HG03064 (cell line): ENCODE data around the gene USP31.
"Not testable (repeated sequence)": the region's sequence is repeated elsewhere in the genome, so short reads cannot be mapped to it uniquely, and the experiment has no call there.

ENCODE experiments used
- ATAC-seq: cut with Tn5 transposase; IDR thresholded peaks from one replicate; pipeline ENCODE4 v1.9.1; 2021; ENCODE audit warnings: low read depth; ENCODE audit not compliant: unreplicated experiment

Gene USP31

GRCh38 chr16:23160574-23160973 is 11.3 kb upstream of the USP31 start:
- no peak for ATAC-seq

- ATAC-seq: no peak
Observed at GRCh38 chr16:23160082-23160481, 10.8 kb upstream of the USP31 start.

- no peak for ATAC-seq
Observed at GRCh38 chr16:23158114-23158513, 8.9 kb upstream of the USP31 start.

GRCh38 chr16:23156946-23157460 is 7.8 kb upstream of the USP31 start:
- no peak for ATAC-seq

GRCh38 chr16:23156110-23156509 is 6.9 kb upstream of the USP31 start:
- ATAC-seq: no peak

GRCh38 chr16:23155445-23156049 is 6.3 kb upstream of the USP31 start:
- ATAC-seq: no peak

- no peak for ATAC-seq
Observed at GRCh38 chr16:23152386-23153178, 3.3 kb upstream of the USP31 start.

- ATAC-seq: no peak
Observed at GRCh38 chr16:23149993-23150364, 727 bp upstream of the USP31 start.

- peak; percentile 41 for ATAC-seq
Observed at GRCh38 chr16:23148513-23149266, 562 bp downstream of the USP31 start.

GRCh38 chr16:23148166-23148512 is 1.1 kb downstream of the USP31 start:
- no peak for ATAC-seq

GRCh38 chr16:23147666-23148065 is 1.6 kb downstream of the USP31 start:
- ATAC-seq: no peak

- ATAC-seq: no peak
Observed at GRCh38 chr16:23146877-23147601, 2.2 kb downstream of the USP31 start.

GRCh38 chr16:23145608-23146007 is 3.6 kb downstream of the USP31 start:
- ATAC-seq: no peak

- ATAC-seq: no peak
Observed at GRCh38 chr16:23145186-23145585, 4.1 kb downstream of the USP31 start.

GRCh38 chr16:23144393-23144792 is 4.9 kb downstream of the USP31 start:
- ATAC-seq: not testable (repeated sequence)

- ATAC-seq: no peak
Observed at GRCh38 chr16:23143391-23143790, 5.9 kb downstream of the USP31 start.

GRCh38 chr16:23141959-23142740 is 7.1 kb downstream of the USP31 start:
- ATAC-seq: no peak

GRCh38 chr16:23141500-23141899 is 7.8 kb downstream of the USP31 start:
- ATAC-seq: no peak

- no peak for ATAC-seq
Observed at GRCh38 chr16:23141033-23141432, 8.2 kb downstream of the USP31 start.

- no peak for ATAC-seq
Observed at GRCh38 chr16:23140107-23140506, 9.1 kb downstream of the USP31 start.
